HS-5 (cell line): Measurements from ENCODE around the gene KIAA1328.
"Not testable (repeated sequence)": the region's sequence is repeated elsewhere in the genome, so short reads cannot be mapped to it uniquely, and the experiment has no call there.

Experiments used
- DNase-seq: peaks from one replicate; pipeline ENCODE4 v3.0.0-alpha.2; 2012; ENCODE audit warnings: low read depth

Gene KIAA1328

GRCh38 chr18:36826556-36826955, 2.4 kb upstream of the KIAA1328 start:
- no peak for DNase-seq

GRCh38 chr18:36828157-36828629, 734 bp upstream of the KIAA1328 start:
- DNase-seq, result no peak

- no peak for DNase-seq
Measured at GRCh38 chr18:36829362-36830157, 633 bp downstream of the KIAA1328 start.

GRCh38 chr18:36830158-36830495, 1.2 kb downstream of the KIAA1328 start:
- no peak for DNase-seq

GRCh38 chr18:36831139-36831538, 2.2 kb downstream of the KIAA1328 start:
- DNase-seq, result no peak

- DNase-seq, result no peak
Measured at GRCh38 chr18:36833120-36833519, 4.2 kb downstream of the KIAA1328 start.

GRCh38 chr18:36835927-36836326, 7.0 kb downstream of the KIAA1328 start:
- no peak for DNase-seq

GRCh38 chr18:36839835-36840234, 10.9 kb downstream of the KIAA1328 start:
- no peak for DNase-seq

- no peak for DNase-seq
Measured at GRCh38 chr18:36843199-36843598, 14.3 kb downstream of the KIAA1328 start.

GRCh38 chr18:36843784-36844183, 14.9 kb downstream of the KIAA1328 start:
- DNase-seq, result no peak

- DNase-seq, result no peak
Measured at GRCh38 chr18:36848609-36849008, 19.7 kb downstream of the KIAA1328 start.

- no peak for DNase-seq
Measured at GRCh38 chr18:36849288-36850006, 20.5 kb downstream of the KIAA1328 start.

GRCh38 chr18:36850527-36851201, 21.7 kb downstream of the KIAA1328 start:
- DNase-seq, result peak; percentile 62

- no peak for DNase-seq
Measured at GRCh38 chr18:36851202-36851590, 22.3 kb downstream of the KIAA1328 start.

GRCh38 chr18:36856815-36857214, 27.9 kb downstream of the KIAA1328 start:
- no peak for DNase-seq

GRCh38 chr18:36862182-36862581, 33.3 kb downstream of the KIAA1328 start:
- no peak for DNase-seq

GRCh38 chr18:36867056-36867455, 38.1 kb downstream of the KIAA1328 start:
- DNase-seq, result no peak

- DNase-seq, result no peak
Measured at GRCh38 chr18:36871801-36872200, 42.9 kb downstream of the KIAA1328 start.

GRCh38 chr18:36872329-36872728, 43.4 kb downstream of the KIAA1328 start:
- DNase-seq, result no peak

- DNase-seq, result not testable (repeated sequence)
Measured at GRCh38 chr18:36873826-36874225, 44.9 kb downstream of the KIAA1328 start.

- DNase-seq, result not testable (repeated sequence)
Measured at GRCh38 chr18:36879796-36880195, 50.9 kb downstream of the KIAA1328 start.

- DNase-seq, result no peak
Measured at GRCh38 chr18:36885981-36886380, 57.1 kb downstream of the KIAA1328 start.

- DNase-seq, result no peak
Measured at GRCh38 chr18:36887114-36887513, 58.2 kb downstream of the KIAA1328 start.
